ENCODE data around the gene NEK11. TPM values are rescaled to one million over a fixed set of nuclear protein-coding genes. Genes with fewer than 3 reads are reported as not detected.

Gene NEK11
- total RNA-seq, 1 experiment from 2014 or later: 5.0 TPM

GRCh38 chr3:131050001-131050400, 23.3 kb downstream of the NEK11 start:
- H3K27ac ChIP-seq (ENCODE audit: low read depth, low read length, poor library complexity, severe bottlenecking): no peak overlapping the region
- H3K4me3 ChIP-seq (ENCODE audit: low read depth, low read length, poor library complexity, severe bottlenecking): no peak overlapping the region
- ChIA-PET CTCF (no interaction called here), POLR2A (ENCODE audit: low non-redundant PET) (no interaction called here)
- H3K9me3 ChIP-seq (ENCODE audit: low read depth, low read length, poor library complexity, severe bottlenecking): no peaks in the 10 kb centered on the region
- no TSS peak for BruUV-seq (replicated peaks)
- intact Hi-C loops (cut with micrococcal nuclease; ENCODE audit: unreplicated experiment): loop anchor here (5.0 kb wide), 1 partner anchor 977 kb away; no protein-coding TSS in a partner anchor
- no peaks in the 10 kb centered on the region for H3K36me3 ChIP-seq (ENCODE audit: insufficient read depth, low read length, poor library complexity, severe bottlenecking)
- H3K4me1 ChIP-seq (ENCODE audit: insufficient read depth, low read length, poor library complexity, severe bottlenecking): no peaks in the 10 kb centered on the region
- DNase-seq (ENCODE audit: low spot score): no peak
- TF ChIP-seq CTCF (conservative IDR thresholded peaks at IDR 0.05; ENCODE audit: low read depth, low read length) (no peak), EZH2 (IDR thresholded peaks at IDR 0.05; ENCODE audit: borderline replicate concordance, low read depth, low read length, poor library complexity, severe bottlenecking) (no peak)
- no peaks in the 10 kb centered on the region for H3K27me3 ChIP-seq (replicated peaks; ENCODE audit: insufficient read depth, low read depth, low read length, poor library complexity)

GRCh38 chr3:131053043-131053859, 26.6 kb downstream of the NEK11 start:
- intact Hi-C loops (cut with micrococcal nuclease; ENCODE audit: unreplicated experiment): loop anchor here (5.0 kb wide), 1 partner anchor 974 kb away; no protein-coding TSS in a partner anchor
- Histone ChIP-seq H3K4me3 (ENCODE audit: low read depth, low read length, poor library complexity, severe bottlenecking) (no peak overlapping the region), H3K9me3 (ENCODE audit: low read depth, low read length, poor library complexity, severe bottlenecking) (no peaks in the 10 kb centered on the region), H3K27ac (ENCODE audit: low read depth, low read length, poor library complexity, severe bottlenecking) (no peak overlapping the region), H3K27me3 (replicated peaks; ENCODE audit: insufficient read depth, low read depth, low read length, poor library complexity) (no peaks in the 10 kb centered on the region), H3K4me1 (ENCODE audit: insufficient read depth, low read length, poor library complexity, severe bottlenecking) (no peaks in the 10 kb centered on the region), H3K36me3 (ENCODE audit: insufficient read depth, low read length, poor library complexity, severe bottlenecking) (no peaks in the 10 kb centered on the region)
- ChIA-PET POLR2A (ENCODE audit: low non-redundant PET) (interaction anchor here (0.7 kb wide), 1 partner anchor 1498 kb away, joined by 3 read pairs; no protein-coding TSS in a partner anchor), CTCF (no interaction called here)
- TF ChIP-seq EZH2 (IDR thresholded peaks at IDR 0.05; ENCODE audit: borderline replicate concordance, low read depth, low read length, poor library complexity, severe bottlenecking): no peak
- peak; percentile 38 for TF ChIP-seq CTCF (conservative IDR thresholded peaks at IDR 0.05; ENCODE audit: low read depth, low read length)
- peak; percentile 16 for DNase-seq (ENCODE audit: low spot score)
- BruUV-seq (replicated peaks): no TSS peak

- H3K9me3 ChIP-seq (ENCODE audit: low read depth, low read length, poor library complexity, severe bottlenecking): no peaks in the 10 kb centered on the region
- intact Hi-C loops (cut with micrococcal nuclease; ENCODE audit: unreplicated experiment): no loop called here
- H3K27me3 ChIP-seq (replicated peaks; ENCODE audit: insufficient read depth, low read depth, low read length, poor library complexity): no peaks in the 10 kb centered on the region
- DNase-seq (ENCODE audit: low spot score): no peak
- H3K4me3 ChIP-seq (ENCODE audit: low read depth, low read length, poor library complexity, severe bottlenecking): no peak overlapping the region
- H3K27ac ChIP-seq (ENCODE audit: low read depth, low read length, poor library complexity, severe bottlenecking): no peak overlapping the region
- POLR2A ChIA-PET (ENCODE audit: low non-redundant PET): no interaction called here
- no TSS peak for BruUV-seq (replicated peaks)
- no peaks in the 10 kb centered on the region for H3K36me3 ChIP-seq (ENCODE audit: insufficient read depth, low read length, poor library complexity, severe bottlenecking)
- CTCF ChIA-PET: no interaction called here
- H3K4me1 ChIP-seq (ENCODE audit: insufficient read depth, low read length, poor library complexity, severe bottlenecking): no peaks in the 10 kb centered on the region
- no peak for TF ChIP-seq EZH2 (IDR thresholded peaks at IDR 0.05; ENCODE audit: borderline replicate concordance, low read depth, low read length, poor library complexity, severe bottlenecking)
- no peak for TF ChIP-seq CTCF (conservative IDR thresholded peaks at IDR 0.05; ENCODE audit: low read depth, low read length)
Observed at GRCh38 chr3:131067983-131068382, 41.3 kb downstream of the NEK11 start.

Measured in A673 (cell line).